SK-MEL-5 (cell line): Measurements from ENCODE around the gene MSMP. TPM values are rescaled to one million over a fixed set of nuclear protein-coding genes. Genes with fewer than 3 reads are reported as not detected.

Experiments used
- DNase-seq: peaks from one replicate; pipeline ENCODE4 v3.0.0-alpha.2; 2016; ENCODE audit warnings: low read depth, low spot score
- in situ Hi-C: cut with HindIII; loops from 2 replicates; pipeline ENCODE4 v1.10.0; 2016; ENCODE audit warnings: low sequenced_read_pairs, high pct_unique_total_duplicates, low pct_unique_long_range_greater_than_20kb
- polyA plus RNA-seq, 2 experiments: library from polyadenylated mRNA; depleted of rRNA; stranded (reverse); fragments of >200 nt; gene quantifications; 2 replicates each; pipeline ENCODE4 v1.2.3, GENCODE V29; 2015
- total RNA-seq: library from RNA; depleted of rRNA; stranded (reverse); fragments of >200 nt; shearing (Covaris generic); gene quantifications from 2 replicates; pipeline ENCODE4 v1.2.3, GENCODE V29; 2014; rRNA removed

Gene MSMP
- total RNA-seq = not detected in 2 replicates
- polyA plus RNA-seq (2015; cell fraction: cytosol; rRNA removed) = not detected in 2 replicates
- not detected in 2 replicates for polyA plus RNA-seq (2015; cell fraction: nucleus; rRNA removed)

- in situ Hi-C loops = no loop called here
- DNase-seq = no peak
Observed at GRCh38 chr9:35754264-35754663, at the start of gene MSMP. MSMP (minus strand) TSS chr9:35754276; CDS start chr9:35754129, 147 bp downstream.

GRCh38 chr9:35801328-35802128, 47.5 kb upstream of the MSMP start:
- in situ Hi-C loops = no loop called here
- no peak for DNase-seq

- in situ Hi-C loops = no loop called here
- no peak for DNase-seq
Observed at GRCh38 chr9:35800530-35800929, 46.5 kb upstream of the MSMP start.

- in situ Hi-C loops = no loop called here
Observed at GRCh38 chr9:35798658-35799374, 44.7 kb upstream of the MSMP start.

GRCh38 chr9:35797311-35798109, 43.4 kb upstream of the MSMP start:
- no peak for DNase-seq
- in situ Hi-C loops = no loop called here

More at GRCh38 chr9:35798658-35799374, 44.7 kb upstream of the MSMP start:
- DNase-seq = no peak

- DNase-seq = no peak
- in situ Hi-C loops = no loop called here
Observed at GRCh38 chr9:35795695-35796094, 41.6 kb upstream of the MSMP start.

- in situ Hi-C loops = no loop called here
- DNase-seq = no peak
Observed at GRCh38 chr9:35793461-35793860, 39.4 kb upstream of the MSMP start.

GRCh38 chr9:35792826-35793225, 38.8 kb upstream of the MSMP start:
- DNase-seq = no peak
- in situ Hi-C loops = no loop called here

GRCh38 chr9:35792024-35792813, 38.1 kb upstream of the MSMP start:
- in situ Hi-C loops = no loop called here
- no peak for DNase-seq

- in situ Hi-C loops = no loop called here
- DNase-seq = no peak
Observed at GRCh38 chr9:35791297-35791921, 37.3 kb upstream of the MSMP start, which contains the start of gene NPR2. NPR2 (plus strand) TSS chr9:35791591; CDS start chr9:35792409, 818 bp downstream.

GRCh38 chr9:35790385-35791296, 36.6 kb upstream of the MSMP start:
- in situ Hi-C loops = no loop called here
- DNase-seq = peak; percentile 75

- in situ Hi-C loops = no loop called here
- no peak for DNase-seq
Observed at GRCh38 chr9:35790025-35790384, 35.9 kb upstream of the MSMP start.

GRCh38 chr9:35789541-35789940, 35.5 kb upstream of the MSMP start:
- no peak for DNase-seq
- in situ Hi-C loops = no loop called here

GRCh38 chr9:35783418-35783817, 29.3 kb upstream of the MSMP start:
- in situ Hi-C loops = no loop called here
- no peak for DNase-seq

GRCh38 chr9:35781066-35781465, 27.0 kb upstream of the MSMP start:
- DNase-seq = no peak
- in situ Hi-C loops = no loop called here

- in situ Hi-C loops = no loop called here
Observed at GRCh38 chr9:35778496-35778895, 24.4 kb upstream of the MSMP start.

More at GRCh38 chr9:35778496-35778895, 24.4 kb upstream of the MSMP start:
- no peak for DNase-seq
